Dedifferentiated amniotic fluid mesenchymal stem cell (primary cell): ENCODE data around the gene DNAH7.
"Not testable (repeated sequence)": the region's sequence is repeated elsewhere in the genome, so short reads cannot be mapped to it uniquely, and the experiment has no call there.

Experiments
- DNase-seq: peaks from one replicate; pipeline ENCODE4 v3.0.0-alpha.2; 2016; ENCODE audit errors: extremely low spot score

The DNAH7 gene

DNA sequence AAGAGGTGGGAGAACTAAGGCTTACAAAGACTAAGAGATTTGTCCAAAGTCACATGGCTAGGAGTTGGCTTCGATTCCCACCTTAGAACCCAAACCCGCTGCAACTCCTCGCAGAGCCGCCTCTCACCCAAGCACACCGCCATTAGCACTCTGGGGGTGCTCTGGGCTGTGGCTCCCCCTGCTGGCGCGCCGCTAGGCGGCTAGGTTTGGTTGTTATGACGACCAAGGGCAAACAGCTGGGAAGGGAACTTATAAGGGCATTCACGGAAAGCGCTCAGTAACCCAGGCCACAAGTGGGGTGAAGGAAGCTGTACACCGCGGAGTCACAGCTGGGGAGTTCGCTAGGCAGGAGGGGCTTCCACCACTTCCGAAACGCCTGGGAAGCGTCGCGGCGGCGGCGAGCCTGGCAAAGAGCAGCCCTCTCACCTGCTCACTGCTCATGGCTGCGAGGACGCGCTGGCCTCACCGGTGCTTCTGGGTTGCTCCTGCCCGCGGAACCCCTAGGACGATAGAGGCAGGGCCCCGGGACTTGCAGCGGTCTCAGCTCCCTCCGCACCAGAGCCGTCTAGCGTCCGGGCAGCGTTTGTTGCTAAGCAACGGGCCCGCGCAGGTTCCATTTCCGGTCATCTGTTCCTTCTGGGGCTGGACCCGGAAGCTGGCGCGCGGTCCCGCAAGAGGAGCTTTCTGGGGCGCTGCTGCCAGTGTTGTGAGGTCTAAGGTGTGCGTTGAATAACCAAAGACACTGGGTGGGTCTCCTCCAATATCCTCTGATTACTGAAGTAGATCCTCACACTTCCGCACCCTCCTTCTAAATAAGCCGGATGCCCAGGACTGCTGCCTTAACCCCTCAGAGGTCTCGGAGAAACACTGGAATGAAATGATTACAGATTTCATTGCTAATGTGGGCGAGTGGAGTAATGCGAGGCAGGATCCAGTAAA lies at the start of gene DNAH7:
Gene DNAH7 (minus strand): TSS at position 567 of the 939 bp plus-strand sequence. CDS start 126 bp downstream, at position 441.
- DNase-seq = peak; percentile 86

DNA sequence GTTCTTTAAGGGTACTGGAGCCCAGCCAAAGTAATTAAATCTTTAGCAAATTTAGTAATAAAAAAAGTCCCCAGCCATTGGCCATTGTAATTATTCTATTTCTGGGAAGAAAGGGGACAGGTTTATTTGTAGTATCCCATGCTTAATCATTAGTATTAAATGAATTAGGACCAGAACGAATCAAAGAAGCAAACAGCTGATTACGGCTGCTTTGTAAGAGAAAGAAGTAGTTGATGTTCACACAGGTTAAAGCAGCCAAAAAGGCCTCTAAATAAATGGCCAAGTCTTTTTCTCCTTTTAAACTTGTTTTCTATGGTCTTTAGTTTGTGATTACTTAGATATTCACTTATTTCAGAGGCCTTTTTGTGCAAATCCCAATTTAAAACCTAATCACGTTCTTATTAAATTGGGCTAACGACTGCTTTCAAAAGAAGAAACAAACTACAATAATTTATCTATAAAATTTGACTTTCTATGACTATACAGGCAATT lies 48.6 kb upstream of the DNAH7 start:
- DNase-seq = no peak

DNA sequence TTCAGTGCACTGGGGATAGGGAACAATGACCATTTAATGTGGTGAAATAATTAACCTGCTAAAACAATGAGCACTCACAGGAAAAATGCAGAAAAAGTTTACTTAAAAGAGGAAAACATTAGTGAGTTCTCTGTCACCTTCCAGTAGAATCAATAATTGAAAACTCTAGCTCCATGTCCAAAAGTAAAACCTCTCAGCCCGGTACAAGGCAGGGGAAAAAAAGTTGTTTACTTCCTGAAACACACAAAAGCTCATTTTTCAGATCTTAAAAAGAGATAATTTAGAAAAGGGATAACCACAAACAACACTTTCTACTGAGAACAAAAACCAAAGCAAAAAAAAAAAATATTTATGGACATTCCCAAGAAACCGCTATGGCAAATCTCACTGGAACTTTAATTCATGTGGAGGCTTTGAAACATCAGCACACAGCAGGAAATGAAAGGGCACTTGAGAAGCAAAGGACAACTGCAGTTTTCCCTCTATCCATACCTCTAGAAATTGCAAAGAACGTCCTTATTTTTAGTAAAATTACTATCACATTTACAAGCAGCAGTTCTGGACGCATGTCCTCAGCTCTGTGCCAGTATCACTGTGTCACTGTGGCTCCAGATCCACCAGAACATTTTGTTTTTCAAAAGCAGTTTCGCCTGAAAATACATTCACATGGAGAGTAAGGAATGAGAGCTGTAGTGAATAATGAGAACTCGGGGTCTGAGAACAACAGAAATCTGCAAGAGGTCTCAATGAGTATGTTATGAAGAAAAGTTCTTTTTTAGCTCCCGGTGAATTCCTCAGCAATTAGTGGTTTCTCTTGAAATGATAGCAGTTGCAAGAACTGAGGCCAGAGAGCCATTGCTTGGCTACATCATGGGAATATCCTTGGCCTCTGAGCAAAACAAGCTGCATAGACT lies 44.7 kb upstream of the DNAH7 start:
- peak; percentile 60 for DNase-seq

DNA sequence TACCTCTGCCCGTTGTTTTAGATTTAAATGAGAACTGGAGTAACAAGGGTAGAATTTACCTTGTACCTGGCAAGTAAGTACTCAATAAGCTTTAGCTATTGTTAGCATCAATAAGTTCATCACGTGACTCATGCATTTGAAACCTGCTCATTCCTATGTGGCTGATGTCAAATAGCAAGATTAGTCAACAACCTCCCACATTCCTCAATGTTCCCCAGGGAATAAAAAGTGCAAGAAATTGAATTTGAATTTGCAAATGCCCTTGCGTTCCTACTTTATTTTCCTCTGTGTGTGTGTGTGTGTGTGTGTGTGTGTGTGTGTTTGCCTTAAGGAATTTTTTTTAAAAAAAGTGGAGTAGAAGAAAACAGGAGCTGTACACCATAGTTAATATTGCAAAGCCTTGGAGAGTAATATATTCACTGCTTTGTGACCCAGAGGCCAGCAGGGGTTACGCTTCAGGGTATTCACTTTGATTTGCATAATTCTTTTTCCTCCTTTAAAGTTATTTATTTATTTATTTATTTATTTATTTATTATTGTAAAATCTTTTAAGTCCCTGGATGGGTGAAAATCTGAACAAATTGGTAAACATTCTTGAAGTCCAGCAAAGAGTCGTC lies 43.9 kb upstream of the DNAH7 start:
- peak; percentile 69 for DNase-seq

DNA sequence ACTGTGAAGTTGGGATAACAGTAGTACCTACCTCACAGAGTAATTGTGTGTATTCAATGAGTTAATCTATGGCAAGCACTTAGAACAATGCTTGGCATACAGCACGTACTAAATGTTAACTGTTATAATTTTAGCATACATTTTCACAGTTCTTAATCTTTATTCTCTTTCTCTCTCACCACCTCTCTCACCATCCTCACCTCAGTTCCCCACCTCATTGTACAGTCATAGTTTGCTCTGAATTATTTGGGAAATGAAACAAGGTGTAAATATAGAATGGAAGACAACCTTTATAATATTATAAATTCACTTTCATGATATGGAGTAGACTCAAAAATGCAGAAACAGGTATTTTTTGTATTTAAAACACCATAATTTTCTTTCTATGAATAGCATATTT lies 40.0 kb upstream of the DNAH7 start:
- no peak for DNase-seq

DNA sequence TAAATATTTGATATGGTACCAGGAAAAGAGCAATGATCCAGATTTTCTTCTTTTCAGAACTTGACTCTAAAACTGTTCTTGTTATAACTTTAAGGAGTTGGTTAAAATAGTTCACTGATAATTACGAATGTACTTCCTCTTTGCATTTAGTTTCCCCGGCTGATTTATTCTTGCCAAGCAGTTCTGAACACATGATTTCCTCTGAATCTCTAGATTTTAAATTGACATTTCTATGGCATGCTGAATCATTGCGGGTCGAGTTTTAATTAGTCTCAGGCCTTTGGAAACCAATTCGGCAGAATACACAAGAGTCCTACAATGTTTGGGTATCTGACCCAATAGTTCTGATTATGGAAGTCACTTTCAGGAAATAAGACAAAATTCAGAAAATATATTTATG lies 37.3 kb upstream of the DNAH7 start:
- peak; percentile 25 for DNase-seq

DNA sequence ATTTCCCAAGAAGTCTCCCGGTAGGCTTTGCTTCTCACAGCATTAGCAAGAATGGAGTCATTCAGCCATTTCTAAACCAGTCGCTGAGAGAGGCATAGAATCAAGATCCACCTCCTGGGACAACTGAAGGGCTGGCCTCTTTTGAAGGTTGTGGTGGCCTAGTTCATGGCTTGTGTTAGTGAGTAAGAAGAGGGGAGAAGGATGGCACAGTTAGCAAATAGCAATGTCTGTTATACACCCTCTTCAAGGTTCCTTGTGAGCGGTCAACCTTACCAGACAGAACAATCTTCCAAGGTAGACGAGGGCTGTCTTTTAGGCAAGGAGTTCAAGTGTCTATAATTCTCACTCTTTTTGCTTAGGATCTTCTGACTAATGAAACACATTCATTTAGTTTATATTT lies 35.4 kb upstream of the DNAH7 start:
- DNase-seq = no peak

DNA sequence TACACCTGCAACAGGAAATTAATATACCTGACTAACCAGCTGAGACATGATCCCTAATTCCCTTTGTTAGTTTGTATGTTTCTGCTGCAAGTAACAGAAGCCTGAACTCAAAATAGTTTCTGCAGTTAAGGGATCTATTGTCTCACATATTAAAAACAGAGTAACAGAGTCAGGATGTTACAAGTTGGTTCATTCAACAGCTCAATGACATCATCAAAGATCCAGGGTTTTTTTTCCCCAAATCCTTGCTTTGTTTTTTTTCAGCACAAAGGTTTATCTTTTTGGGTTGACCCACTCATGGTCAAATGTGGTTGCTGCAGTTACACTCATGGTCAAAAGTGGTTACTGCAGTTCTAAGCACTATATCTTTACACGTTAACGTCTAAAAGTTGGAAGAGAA lies 35.0 kb upstream of the DNAH7 start:
- no peak for DNase-seq

DNA sequence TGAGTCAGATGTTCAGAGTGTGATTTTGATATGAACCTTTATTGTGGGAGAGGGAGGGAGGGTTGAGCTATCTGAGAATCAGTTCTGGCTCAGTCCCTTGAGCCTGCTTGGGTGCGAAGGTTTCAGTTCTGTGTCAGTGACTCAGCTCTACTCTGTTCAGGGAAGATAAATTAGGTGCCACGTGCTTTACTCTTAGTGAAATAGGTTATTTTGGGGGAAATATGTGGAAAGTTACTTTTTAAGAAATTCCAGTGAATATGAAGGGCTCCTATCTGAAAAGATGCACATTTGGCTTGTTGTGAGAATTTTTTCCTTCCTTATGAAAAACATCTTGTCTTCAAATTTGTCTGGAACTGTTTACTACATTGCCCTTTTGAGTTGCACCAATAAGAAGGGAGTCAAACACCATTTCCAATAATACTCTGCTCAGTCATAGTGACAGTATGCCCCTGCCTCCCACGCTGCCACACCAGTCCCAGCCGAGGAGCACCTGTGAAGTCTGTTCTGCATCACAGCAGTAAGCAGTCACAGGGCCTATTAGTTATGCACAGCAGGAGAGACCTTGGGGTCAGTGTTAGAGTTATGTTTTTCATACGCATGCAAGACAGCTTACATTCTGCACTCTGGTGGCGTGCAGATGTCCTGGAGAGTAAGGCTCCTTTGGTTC lies 32.8 kb upstream of the DNAH7 start:
- no peak for DNase-seq

DNA sequence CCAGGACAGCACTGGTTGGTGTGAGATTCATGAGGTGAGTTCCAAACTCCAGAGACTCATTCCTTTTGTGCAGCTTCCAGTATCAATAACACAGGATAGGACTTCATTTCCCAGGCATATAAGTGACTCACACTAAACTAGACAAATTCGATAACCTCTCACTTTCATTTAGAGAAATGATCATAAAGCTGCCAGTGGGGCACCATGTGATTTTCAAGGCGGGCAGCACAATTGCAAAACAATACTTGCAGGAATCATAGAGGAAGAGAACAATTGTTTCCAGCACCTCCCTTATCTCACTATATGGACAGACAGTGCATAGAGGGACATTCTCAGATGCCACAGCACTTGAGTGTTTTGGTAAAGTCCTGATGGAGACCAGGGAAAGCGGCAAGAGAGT lies 31.3 kb upstream of the DNAH7 start:
- no peak for DNase-seq

DNA sequence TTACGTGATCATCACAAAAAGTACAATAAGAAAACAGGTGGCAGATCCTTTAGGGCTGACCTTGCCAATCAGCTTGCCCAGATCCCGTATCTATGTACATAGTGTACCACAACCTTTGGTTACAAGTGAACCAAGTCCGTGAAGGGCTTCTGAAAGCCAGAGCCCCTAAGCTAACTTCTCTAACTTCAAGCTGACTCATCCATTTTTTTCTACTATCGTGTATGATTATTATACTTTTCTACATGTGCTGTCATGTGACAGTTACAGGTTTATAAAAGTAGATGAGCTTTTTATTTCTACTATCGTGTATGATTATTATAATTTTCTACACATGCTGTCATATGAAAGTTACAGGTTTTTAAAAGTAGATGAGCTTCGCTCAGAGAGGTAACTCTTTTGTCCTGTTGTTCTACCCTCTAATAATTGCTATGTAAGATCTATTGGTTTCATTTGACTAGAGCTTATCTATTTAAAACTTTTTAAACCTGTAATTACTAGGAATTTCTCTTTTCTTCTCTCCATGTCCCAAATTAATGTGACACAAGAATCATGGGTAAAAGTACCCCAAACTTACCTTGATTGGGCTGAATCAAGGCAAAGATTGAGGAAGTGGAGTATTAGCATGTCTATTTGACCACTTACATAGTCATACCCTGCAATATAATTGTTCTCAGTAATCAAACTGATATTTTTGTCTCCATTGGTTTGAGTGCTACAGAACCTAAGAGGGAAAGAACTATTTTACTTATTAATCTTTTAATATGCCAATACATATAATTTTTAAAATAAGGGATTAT lies 29.4 kb upstream of the DNAH7 start:
- no peak for DNase-seq

DNA sequence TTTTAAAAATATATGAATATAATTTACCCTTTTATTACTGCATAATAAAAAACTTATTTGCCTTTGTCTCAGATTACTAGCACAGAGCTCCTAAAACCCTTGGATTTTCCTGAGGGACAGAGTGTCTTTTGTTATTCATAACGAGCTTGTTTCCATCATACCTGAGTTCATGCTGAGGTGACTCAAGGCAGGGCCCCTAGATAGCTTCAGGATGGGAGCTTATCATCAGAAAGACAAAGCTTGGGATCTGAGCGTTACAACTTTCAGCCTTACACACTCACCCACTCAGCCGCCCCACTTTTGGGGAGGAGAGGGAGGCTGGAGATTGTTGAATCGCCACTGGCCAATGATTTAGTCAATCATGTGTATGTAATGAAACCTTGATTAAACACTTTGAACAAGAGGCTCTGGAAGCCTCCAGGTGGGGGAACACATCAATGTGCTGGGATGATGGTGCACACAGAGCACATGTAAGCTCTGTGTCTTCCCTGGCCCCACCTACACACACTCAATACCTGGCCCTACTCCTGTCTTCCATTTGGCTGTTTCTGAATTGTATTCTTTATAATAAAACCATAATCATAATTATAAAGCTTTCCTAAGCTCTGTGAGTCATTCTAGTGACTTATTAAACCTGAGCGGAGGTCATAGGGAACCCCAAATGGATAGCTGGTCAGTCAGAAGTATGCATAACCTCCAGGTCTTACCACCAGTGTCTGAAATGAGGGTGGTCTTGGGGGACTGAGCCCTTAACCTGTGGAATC lies 28.5 kb upstream of the DNAH7 start:
- DNase-seq = no peak

DNA sequence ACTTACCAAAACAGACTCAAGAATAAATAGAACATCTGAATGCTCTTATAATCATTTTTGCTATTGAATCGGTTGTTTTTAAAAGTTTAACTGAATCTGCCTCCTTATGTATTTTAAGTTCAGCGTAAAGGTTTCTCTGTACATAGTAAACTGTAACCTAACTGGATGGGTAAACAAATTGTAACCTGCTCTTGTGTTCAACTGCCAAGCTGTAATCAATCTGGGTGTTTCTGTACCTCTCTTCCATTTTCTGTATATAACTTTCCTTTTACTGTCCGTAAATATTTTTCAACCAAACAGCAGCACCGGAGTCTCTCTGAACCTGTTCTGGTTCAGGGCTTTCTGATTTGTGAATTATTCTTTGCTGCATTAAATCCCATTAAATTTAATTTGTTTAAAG lies 27.6 kb upstream of the DNAH7 start:
- DNase-seq = no peak

DNA sequence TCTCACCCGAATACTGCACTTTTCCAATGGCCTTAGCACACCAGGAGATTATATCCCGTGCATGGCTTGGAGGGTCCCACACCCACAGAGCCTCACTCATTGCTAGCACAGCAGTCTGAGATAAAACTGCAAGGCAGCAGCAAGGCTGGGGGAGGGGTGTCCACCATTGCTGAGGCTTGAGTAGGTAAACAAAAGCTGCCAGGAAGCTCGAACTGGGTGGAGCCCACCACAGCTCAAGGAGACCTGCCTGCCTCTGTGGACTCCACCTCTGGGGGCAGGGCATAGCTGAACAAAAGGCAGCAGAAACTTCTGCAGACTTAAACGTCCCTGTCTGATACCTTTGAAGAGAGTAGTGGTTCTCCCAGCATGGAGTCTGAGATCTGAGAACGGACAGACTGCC lies 20.8 kb upstream of the DNAH7 start:
- DNase-seq = not testable (repeated sequence)

DNA sequence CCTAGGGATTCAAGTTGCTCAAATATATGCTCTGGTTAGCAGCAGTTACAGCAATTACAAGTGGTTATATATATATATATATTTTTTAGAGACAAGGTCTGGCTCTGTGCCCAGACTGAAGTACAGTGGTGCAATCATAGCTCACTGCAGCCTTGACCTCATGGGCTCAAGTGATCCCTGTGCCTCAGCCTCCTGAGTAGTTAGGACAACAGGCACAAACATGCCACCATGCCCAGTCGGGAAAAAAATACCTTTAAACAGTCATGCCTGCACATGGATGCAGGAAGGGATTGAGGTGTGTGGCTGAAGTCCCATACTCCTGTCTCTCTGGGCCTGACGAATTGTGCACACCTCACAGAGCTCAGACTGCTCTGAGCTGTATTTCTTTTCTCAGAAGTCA lies 19.6 kb upstream of the DNAH7 start:
- no peak for DNase-seq

DNA sequence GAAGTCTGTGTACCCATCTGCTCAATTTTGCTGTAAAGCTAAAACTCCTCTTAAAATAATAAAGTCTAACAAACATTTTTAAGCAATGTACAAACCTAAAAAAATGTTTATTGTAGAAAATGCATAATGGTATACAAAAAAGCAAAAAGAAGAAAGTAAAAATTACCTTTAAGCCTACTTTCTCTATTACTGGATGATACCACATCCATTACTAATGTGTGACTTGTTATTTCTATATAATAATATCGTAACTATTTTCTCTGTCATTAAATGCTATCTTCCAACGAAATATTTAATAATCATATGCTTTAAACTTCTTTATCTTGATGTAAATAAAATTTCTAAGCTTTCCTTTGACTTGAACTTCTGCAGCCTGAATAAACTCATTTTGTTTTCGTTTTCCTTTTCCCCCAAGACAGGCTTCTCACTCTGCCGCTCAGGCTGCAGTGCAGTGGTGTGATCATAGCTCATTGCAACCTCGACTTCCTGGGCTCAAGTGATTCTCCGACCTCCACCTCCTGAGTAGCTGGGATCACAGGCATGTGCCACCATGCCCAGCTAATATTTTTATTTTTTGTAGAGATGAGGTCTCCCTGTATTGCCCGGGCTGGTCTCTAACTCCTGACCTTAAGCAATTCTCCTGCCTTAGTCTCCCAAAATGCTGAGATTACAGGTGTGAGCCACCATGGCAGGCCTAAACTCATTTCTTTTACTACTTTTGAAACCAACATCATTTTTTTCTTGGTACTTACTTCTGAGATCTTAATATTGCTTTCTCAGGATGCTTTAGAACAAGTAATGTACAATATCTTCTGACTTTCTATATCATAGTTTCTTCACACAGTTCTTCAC lies 18.1 kb upstream of the DNAH7 start:
- no peak for DNase-seq

DNA sequence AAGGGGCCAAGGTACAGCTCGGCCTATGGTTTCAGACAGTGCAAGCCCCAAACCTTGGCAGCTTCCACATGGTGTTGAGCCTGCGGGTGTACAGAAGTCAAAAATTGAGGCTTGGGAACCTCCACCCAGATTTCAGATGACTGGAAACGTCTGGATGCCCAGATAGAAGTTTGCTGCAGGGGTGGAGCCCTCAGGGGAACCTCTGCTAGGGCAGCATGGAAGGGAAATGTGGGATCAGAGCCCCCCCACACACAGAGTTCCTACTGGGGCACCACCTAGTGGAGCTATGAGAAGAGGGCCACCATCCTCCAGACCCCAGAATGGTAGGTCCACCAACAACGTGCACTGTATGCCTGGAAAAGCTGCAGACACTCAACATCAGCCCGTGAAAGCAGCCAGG lies 15.0 kb upstream of the DNAH7 start:
- DNase-seq = no peak

DNA sequence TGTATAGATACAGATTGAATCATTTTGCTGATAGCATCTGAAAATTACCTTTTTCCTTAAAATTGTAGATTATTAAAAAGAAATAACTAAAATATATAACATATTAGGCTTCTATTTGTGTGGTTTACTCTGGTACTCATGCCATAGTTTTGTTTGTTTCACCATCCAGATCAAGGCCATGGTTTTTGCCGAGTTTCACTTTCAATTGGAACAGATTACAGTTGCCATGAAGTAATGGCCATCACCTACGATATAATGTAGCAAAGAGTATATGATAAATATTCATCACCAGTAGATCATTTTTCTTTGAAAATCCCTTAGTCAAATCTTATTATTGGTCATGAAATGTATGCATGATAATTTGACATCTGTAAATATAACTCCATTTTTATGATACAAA lies 11.9 kb upstream of the DNAH7 start:
- no peak for DNase-seq

DNA sequence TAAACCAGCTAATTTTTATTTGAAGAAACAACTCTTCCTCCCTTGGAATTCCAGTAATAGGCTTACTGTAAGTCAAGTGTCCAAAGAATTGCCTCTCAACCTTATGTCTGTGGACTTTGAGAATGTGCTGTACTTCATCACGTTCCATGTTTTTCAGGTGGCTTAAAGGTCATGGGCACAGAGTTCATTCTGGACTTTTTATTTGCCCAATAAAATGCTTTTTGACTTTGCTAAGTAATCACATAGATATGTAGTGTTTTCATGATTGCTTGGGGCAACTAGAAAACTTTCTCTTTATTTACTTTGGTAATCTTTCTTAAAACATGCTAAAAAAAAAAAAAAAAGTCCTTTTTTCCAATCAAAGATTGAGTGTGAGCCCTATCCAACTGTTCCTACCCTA lies 10.4 kb upstream of the DNAH7 start:
- peak; percentile 23 for DNase-seq
